Activated CD8-positive, alpha-beta memory T cell treated with anti-CD3 and anti-CD28 coated beads, Interleukin-2, amount 50 U/mL, for 24 hours (primary cell): Measurements from ENCODE around the gene LDLRAD4.

ENCODE experiments used
- DNase-seq: peaks from one replicate; pipeline ENCODE4 v3.0.0-alpha.2; 2020; ENCODE audit errors: extremely low read depth

The LDLRAD4 gene

GRCh38 chr18:13534631-13535030, 316.1 kb downstream of the LDLRAD4 start:
- no peak for DNase-seq

DNA sequence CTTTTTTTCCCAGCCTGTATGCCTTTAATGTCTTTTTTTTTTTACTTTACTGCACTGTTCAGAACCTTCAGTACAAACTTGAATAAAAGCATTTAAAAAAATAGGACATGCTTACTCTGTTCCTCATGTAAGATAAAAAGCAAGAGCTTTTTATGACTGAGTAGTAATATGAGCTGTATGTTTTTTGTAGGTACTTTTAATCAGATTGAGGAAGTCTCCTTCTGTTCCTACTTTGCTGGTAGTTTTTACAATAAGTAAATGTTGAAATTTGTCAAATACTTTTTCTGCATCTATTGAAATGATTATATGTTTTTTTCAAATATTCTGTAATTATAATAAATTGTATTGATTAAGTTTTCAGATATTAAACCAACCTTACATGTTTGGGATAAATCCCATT, 318.0 kb downstream of the LDLRAD4 start:
- DNase-seq = no peak

GRCh38 chr18:13537022-13537780, 318.6 kb downstream of the LDLRAD4 start:
- no peak for DNase-seq

GRCh38 chr18:13538630-13539029, 320.1 kb downstream of the LDLRAD4 start:
- no peak for DNase-seq

GRCh38 chr18:13539050-13539449, 320.5 kb downstream of the LDLRAD4 start:
- no peak for DNase-seq

DNA sequence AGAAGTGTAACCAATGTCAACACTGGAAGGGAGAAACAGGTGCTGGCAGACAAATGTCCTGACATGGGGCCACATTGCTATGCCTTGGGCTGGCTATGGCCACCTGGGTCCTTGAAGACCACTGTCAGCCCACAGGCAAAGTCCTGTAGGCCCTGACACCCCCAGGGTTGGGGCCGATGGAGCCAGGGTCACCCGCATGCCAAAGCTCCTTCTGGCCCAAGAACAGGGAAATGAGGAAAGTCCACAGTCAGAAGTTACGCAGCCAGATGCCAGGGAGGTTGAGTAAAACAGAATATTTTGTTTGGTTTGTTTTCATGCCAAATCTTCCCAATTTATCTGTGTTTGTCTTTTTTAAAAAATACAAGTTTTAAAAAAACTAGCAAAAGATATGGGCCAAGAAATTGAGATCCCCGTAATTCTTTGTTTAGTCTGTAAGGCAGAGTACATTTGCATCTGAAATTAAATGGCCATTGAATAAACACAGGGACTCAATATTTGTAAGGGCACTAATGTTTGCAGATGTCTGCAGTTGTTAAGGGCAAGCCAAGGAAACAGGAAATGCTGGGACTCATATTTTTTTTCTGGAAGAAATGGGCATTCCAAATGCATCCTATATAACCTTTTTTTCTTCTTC, 321.4 kb downstream of the LDLRAD4 start:
- no peak for DNase-seq

DNA sequence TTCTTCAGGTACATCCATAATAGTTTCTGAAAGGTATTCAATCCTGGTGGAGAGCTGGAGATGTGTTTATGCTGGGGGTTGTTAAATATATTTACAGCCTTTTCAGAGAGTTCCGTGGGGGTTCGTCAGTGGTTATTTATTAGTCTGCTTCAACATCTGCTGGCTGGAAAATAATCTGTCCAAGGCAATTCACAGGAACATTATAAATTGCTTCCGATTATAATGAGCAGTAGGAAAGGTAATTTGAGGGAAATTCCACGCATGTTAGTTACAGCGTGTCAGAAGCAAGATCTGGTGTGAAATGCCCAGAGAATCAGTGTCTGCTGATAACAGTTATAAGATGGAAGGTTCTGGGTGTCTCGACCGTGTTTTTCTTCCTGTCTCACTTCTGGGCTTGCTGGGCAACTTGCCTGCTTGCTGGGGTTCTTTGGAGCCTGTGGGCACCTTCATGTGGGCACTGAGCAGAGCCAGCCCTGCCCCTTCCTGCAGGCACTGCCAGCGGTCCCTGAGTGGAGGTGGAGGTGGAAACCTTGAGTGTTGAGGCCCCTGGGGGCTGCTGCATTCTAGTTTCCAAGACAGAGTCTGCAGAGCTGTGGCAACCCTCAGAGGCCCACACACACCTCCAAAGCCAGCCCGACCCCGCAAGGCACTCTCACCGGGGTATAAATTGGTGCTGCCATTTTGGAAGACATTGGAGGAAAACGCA, 322.1 kb downstream of the LDLRAD4 start:
- DNase-seq = no peak

DNA sequence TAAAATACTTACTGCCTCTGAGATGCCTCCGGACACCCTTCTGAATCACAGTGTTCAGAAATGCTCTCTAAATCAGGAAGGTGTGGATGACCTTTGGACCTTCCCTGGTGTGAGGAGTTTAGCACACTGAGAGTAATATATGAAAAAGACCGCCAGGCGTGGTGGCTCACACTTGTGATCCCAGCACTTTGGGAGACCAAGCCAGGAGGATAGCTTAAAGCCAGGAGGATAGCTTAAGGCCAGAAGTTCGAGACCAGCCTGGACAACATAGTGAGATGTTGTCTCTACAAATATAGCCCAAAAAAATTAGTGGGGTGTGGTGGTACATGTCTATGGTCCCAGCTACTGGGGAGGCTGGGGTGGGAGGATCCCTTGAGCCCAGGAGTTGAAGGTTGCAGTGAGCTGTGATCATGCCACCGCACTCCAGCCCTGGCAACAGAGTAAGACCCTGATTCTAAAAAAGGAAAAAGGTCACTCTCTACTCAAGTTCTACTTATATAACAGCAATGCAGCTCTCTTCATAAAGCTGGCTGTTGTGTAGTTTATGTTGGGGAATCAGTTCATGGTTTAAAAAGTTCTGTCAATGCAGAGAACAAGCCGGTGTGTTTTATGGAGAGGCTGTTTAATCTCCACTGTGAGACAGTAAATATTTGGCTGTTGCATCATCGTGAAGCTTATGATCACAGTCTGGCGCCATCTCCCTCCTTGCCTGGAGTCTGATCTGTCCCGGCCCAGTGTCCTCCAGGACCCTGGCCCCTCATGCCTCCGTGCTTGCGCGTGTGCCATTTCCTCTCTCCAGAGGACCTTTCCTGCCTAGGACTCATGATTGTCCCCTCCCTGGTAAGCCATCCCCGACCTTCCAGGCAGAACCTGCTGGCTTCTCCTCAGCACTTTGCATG, 323.3 kb downstream of the LDLRAD4 start:
- no peak for DNase-seq

DNA sequence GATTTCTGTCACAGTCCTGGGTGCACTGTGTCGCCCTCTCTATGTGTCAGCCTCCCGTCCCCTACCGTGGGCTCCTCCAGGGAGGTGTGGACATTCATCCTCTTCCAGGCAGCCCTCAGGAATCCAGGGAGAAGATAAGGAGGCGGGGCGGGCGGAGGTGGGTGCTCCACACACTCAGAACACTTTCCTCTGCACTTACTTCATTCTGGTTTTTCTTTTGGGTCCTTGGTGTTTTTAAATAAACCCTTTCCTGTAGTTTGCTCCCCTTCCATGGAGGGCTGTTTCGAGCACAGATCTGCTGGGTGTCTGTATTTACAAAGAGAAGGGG, 323.9 kb downstream of the LDLRAD4 start:
- no peak for DNase-seq

GRCh38 chr18:13543144-13543543, 324.6 kb downstream of the LDLRAD4 start:
- DNase-seq = no peak

- DNase-seq = no peak
Measured at GRCh38 chr18:13543811-13544732, 325.5 kb downstream of the LDLRAD4 start.

DNA sequence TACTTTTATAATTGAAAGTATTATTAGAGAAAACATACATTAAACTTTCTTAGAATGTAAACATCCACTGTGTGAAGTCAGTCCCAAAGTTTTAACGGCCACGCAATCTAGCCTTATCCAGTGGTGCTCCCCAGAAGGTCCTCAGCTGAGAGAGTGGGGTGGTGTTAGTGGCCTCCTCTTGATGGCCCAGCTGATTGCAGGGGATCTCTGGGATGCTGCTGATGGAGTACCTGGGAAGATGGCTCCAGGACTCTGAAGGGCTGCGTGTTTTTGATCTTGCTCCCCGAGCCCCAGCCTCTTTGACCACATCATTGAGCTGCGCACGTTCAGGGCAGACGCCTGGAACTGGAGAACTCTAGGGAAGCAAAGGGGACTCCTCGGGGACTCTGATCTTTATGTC, 326.4 kb downstream of the LDLRAD4 start:
- no peak for DNase-seq

DNA sequence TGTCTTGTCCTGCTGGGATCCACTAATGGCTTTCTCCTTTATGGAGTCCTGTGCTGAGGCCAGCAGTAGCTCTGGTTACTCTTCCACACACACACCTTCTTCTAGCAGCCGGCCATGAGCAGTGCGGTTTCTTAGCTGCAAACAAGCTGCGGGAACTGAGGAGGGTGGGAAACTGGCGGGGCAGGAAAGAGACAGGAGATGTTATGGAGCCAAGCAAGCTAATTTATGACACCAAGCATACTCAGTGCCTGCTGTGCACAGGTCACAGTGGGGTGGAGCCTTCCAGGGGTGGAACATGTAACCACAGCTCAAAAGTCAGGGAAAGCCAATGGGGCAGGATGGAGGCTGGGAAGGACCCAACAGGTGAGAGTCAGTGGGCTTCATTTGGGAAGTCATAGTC, 327.0 kb downstream of the LDLRAD4 start:
- no peak for DNase-seq

DNA sequence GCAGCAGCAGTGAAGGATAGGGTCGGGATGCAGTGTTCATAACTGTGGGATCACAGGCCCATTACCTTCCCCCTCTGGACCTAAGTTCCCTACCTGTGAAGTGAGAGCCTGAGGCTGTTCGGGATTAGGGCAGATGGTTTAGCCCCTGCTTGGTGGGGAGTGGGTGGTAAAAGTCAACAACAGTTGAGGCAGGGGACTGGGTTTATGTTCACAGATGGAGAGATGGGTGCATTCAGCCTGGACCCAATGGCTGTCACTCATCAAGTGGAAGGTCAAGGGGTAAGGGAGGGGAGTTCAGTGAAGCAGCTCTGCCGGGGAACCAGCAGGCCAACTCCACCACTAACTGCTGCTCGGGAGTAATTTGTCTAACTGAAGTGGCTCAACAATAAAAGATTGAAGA, 327.4 kb downstream of the LDLRAD4 start:
- DNase-seq = no peak

GRCh38 chr18:13546638-13547037, 328.1 kb downstream of the LDLRAD4 start:
- no peak for DNase-seq

DNA sequence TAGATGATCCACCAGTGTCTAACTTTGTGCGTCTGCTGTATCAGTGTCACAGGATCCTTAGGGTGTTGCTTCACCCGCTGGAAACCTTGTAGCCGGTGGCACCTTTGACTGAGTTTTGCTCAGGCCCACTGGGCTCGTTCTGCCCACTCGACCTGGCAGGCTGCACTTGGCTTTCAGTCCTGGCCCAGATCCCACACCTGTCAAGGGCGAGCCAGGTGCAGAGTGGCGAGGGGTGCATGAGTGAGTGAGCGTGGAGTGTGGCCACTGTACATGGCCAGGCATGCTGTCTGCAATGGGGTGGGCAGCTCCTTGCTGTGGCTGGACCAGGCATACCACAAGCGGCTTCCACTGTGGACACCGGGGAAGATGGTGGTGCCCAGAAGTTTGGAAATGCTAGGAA, 328.8 kb downstream of the LDLRAD4 start:
- no peak for DNase-seq

GRCh38 chr18:13548106-13548819, 329.7 kb downstream of the LDLRAD4 start:
- no peak for DNase-seq

GRCh38 chr18:13548966-13549879, 330.7 kb downstream of the LDLRAD4 start:
- DNase-seq = no peak

DNA sequence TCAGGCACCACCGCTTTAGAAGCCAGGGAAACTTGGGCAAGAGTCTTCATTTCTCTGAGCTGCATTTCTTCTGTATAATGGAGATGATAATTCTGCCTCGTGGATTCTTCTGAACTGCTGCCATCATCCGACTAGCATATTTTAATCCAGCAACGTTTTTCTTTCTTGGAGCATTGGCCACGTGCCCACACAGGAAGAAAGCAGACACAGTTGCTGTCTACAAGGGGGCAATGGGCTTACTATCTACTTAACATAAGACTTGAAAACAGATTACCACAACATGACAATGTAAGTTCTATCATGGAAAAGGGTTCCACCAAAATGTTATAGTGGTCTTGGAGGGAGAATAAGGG, 331.3 kb downstream of the LDLRAD4 start:
- DNase-seq = no peak
